GM19468 (cell line): ENCODE data around the gene ADGRD1.

Source experiments
- ATAC-seq: cut with Tn5 transposase; IDR thresholded peaks from one replicate; pipeline ENCODE4 v1.9.1; 2021; ENCODE audit warnings: mild to moderate bottlenecking, moderate library complexity, moderate number of reproducible peaks; ENCODE audit not compliant: unreplicated experiment; ENCODE audit errors: extremely low read depth

ADGRD1 gene

GRCh38 chr12:131138638-131139362 lies 185.1 kb downstream of the ADGRD1 start:
- no peak for ATAC-seq

GRCh38 chr12:131139363-131140068 lies 185.8 kb downstream of the ADGRD1 start:
- ATAC-seq: no peak

GRCh38 chr12:131140069-131140435 lies 186.3 kb downstream of the ADGRD1 start:
- ATAC-seq: no peak

- no peak for ATAC-seq
These were observed 187.0 kb downstream of the ADGRD1 start for GRCh38 chr12:131140697-131141096.

GRCh38 chr12:131141514-131141913 lies 187.8 kb downstream of the ADGRD1 start:
- no peak for ATAC-seq

GRCh38 chr12:131142891-131143657 lies 189.4 kb downstream of the ADGRD1 start:
- no peak for ATAC-seq

- no peak for ATAC-seq
These were observed 192.5 kb downstream of the ADGRD1 start for GRCh38 chr12:131146173-131146675.

- ATAC-seq: no peak
These were observed 193.6 kb downstream of the ADGRD1 start for GRCh38 chr12:131147293-131147692.

GRCh38 chr12:131147894-131148293 lies 194.2 kb downstream of the ADGRD1 start:
- no peak for ATAC-seq

GRCh38 chr12:131151558-131152345 lies 198.0 kb downstream of the ADGRD1 start:
- ATAC-seq: no peak

- no peak for ATAC-seq
These were observed 198.9 kb downstream of the ADGRD1 start for GRCh38 chr12:131152587-131152986.

- ATAC-seq: no peak
These were observed 199.3 kb downstream of the ADGRD1 start for GRCh38 chr12:131153016-131153415.

- no peak for ATAC-seq
These were observed 200.2 kb downstream of the ADGRD1 start for GRCh38 chr12:131153956-131154355.

- no peak for ATAC-seq
These were observed 201.4 kb downstream of the ADGRD1 start for GRCh38 chr12:131155131-131155530.

- ATAC-seq: no peak
These were observed 204.0 kb downstream of the ADGRD1 start for GRCh38 chr12:131157743-131158142.

- no peak for ATAC-seq
These were observed 206.0 kb downstream of the ADGRD1 start for GRCh38 chr12:131159660-131160059.

- ATAC-seq: no peak
These were observed 208.4 kb downstream of the ADGRD1 start for GRCh38 chr12:131162113-131162512.

GRCh38 chr12:131163189-131163738 lies 209.6 kb downstream of the ADGRD1 start:
- ATAC-seq: no peak

- no peak for ATAC-seq
These were observed 210.6 kb downstream of the ADGRD1 start for GRCh38 chr12:131164096-131164872.
